DOHH2 (cell line): ENCODE results near the gene SIRT2.

ENCODE experiments used
- H3F3A ChIP-seq: fragments of 200-600 bp; sonication (generic), shearing (Covaris generic); 2 replicates; pipeline ENCODE4 v1.6.0; 2016; ENCODE audit warnings: antibody characterized with exemption, mild to moderate bottlenecking; ENCODE audit not compliant: control insufficient read depth, insufficient read depth
- H3K27ac ChIP-seq: fragments of 200-600 bp; sonication (generic); 2 replicates; pipeline ENCODE4 v1.5.1; 2014; ENCODE audit warnings: low read depth, mild to moderate bottlenecking, low read length, moderate library complexity
- H3K27me3 ChIP-seq: fragments of 200-600 bp; sonication (generic); 2 replicates; pipeline ENCODE4 v1.6.1; 2014; ENCODE audit warnings: mild to moderate bottlenecking, low read length, mixed read lengths; ENCODE audit not compliant: control insufficient read depth
- H3K36me3 ChIP-seq: fragments of 200-600 bp; sonication (generic); 2 replicates; pipeline ENCODE4 v1.6.1; 2014; ENCODE audit warnings: mild to moderate bottlenecking, low read length, moderate library complexity, mixed read lengths; ENCODE audit not compliant: control insufficient read depth
- H3K4me1 ChIP-seq: fragments of 200-600 bp; sonication (generic); 2 replicates; pipeline ENCODE4 v1.6.1; 2014; ENCODE audit warnings: mild to moderate bottlenecking, low read length, mixed read lengths; ENCODE audit not compliant: control insufficient read depth
- H3K4me2 ChIP-seq: fragments of 200-600 bp; sonication (generic); 2 replicates; pipeline ENCODE4 v1.6.0; 2014; ENCODE audit warnings: mild to moderate bottlenecking, low read length, moderate library complexity
- H3K4me3 ChIP-seq: fragments of 200-600 bp; sonication (generic); 2 replicates; pipeline ENCODE4 v1.5.1; 2014; ENCODE audit warnings: mild to moderate bottlenecking, low read length, mixed read lengths
- H3K79me2 ChIP-seq: fragments of 200-600 bp; sonication (generic); 2 replicates; pipeline ENCODE4 v1.6.1; 2014; ENCODE audit warnings: mild to moderate bottlenecking, low read length, mixed read lengths; ENCODE audit not compliant: control insufficient read depth
- H3K9me2 ChIP-seq: fragments of 200-600 bp; sonication (generic); replicated peaks from 2 replicates; pipeline ENCODE4 v1.6.1; 2014; ENCODE audit warnings: mild to moderate bottlenecking, low read length, mixed read lengths; ENCODE audit not compliant: control insufficient read depth
- H3K9me3 ChIP-seq: fragments of 200-600 bp; sonication (generic); 2 replicates; pipeline ENCODE4 v1.6.1; 2014; ENCODE audit warnings: antibody characterized with exemption, low read length, mixed read lengths; ENCODE audit not compliant: control insufficient read depth, insufficient read depth
- H4K20me1 ChIP-seq: fragments of 200-600 bp; sonication (generic); 2 replicates; pipeline ENCODE4 v1.6.0; 2014; ENCODE audit warnings: low read depth, mild to moderate bottlenecking, antibody characterized with exemption, low read length, moderate library complexity; ENCODE audit not compliant: control insufficient read depth, insufficient read depth
- EZH2phosphoT487 ChIP-seq: fragments of 200-600 bp; sonication (generic); IDR thresholded peaks from 2 replicates; pipeline ENCODE4 v1.6.1; 2017; ENCODE audit warnings: borderline replicate concordance, mild to moderate bottlenecking, antibody characterized with exemption, low read length, moderate library complexity, mixed read lengths
- TF ChIP-seq, protein P1 (sequence below): fragments of 200-600 bp; sonication (generic); IDR thresholded peaks from one replicate; pipeline ENCODE4 v1.5.1; 2014; ENCODE audit warnings: antibody characterized with exemption, mild to moderate bottlenecking, low read depth, low read length; ENCODE audit not compliant: poor library complexity, severe bottlenecking

SIRT2 gene

DNA sequence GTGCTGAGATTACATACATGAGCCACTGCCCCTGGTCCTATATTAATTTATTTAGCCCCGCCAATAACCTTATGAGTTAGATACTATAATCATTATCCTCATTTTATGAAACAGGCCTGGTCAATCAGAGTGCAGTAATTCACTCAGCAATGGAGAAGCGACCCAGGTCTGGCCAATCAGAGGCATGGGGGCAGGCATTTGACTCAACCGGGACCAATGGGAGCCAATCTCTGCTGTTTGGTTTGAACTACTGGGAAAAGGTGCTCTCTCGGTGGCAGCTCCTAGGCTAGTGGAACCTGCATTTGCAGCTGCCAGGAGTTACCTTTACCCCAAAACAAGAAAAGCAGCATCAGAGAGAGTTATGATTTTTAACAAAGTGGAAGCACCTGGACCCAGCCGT is 6.6 kb downstream of the SIRT2 start:
- Histone ChIP-seq H3K36me3 (no peaks in the 10 kb centered on the region; the same call in 1 of the 2 replicates), H3K27me3 (no peaks in the 10 kb centered on the region), H4K20me1 (no peaks in the 10 kb centered on the region), H3K4me2 (no peak overlapping the region), H3K4me3 (no peak overlapping the region), H3F3A (no peaks in the 10 kb centered on the region), H3K9me2 (no peaks in the 10 kb centered on the region), H3K79me2 (no peaks in the 10 kb centered on the region), H3K9me3 (no peaks in the 10 kb centered on the region), H3K4me1 (no peaks in the 10 kb centered on the region), H3K27ac (no peak overlapping the region)
- no peak for TF ChIP-seq EZH2phosphoT487
- TF ChIP-seq, protein P1, sequence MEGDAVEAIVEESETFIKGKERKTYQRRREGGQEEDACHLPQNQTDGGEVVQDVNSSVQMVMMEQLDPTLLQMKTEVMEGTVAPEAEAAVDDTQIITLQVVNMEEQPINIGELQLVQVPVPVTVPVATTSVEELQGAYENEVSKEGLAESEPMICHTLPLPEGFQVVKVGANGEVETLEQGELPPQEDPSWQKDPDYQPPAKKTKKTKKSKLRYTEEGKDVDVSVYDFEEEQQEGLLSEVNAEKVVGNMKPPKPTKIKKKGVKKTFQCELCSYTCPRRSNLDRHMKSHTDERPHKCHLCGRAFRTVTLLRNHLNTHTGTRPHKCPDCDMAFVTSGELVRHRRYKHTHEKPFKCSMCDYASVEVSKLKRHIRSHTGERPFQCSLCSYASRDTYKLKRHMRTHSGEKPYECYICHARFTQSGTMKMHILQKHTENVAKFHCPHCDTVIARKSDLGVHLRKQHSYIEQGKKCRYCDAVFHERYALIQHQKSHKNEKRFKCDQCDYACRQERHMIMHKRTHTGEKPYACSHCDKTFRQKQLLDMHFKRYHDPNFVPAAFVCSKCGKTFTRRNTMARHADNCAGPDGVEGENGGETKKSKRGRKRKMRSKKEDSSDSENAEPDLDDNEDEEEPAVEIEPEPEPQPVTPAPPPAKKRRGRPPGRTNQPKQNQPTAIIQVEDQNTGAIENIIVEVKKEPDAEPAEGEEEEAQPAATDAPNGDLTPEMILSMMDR = no peak

- Histone ChIP-seq H3K4me2 (no peak overlapping the region), H3K36me3 (no peaks in the 10 kb centered on the region; the same call in 1 of the 2 replicates), H3K4me3 (no peak overlapping the region), H3K27me3 (no peaks in the 10 kb centered on the region), H3K27ac (no peak overlapping the region), H3K9me2 (no peaks in the 10 kb centered on the region), H3F3A (no peaks in the 10 kb centered on the region), H3K9me3 (no peaks in the 10 kb centered on the region), H4K20me1 (no peaks in the 10 kb centered on the region), H3K4me1 (no peaks in the 10 kb centered on the region), H3K79me2 (no peaks in the 10 kb centered on the region)
- TF ChIP-seq, protein P1 = no peak
- no peak for TF ChIP-seq EZH2phosphoT487
These were observed 7.6 kb downstream of the SIRT2 start for GRCh38 chr19:38891771-38892170.

DNA sequence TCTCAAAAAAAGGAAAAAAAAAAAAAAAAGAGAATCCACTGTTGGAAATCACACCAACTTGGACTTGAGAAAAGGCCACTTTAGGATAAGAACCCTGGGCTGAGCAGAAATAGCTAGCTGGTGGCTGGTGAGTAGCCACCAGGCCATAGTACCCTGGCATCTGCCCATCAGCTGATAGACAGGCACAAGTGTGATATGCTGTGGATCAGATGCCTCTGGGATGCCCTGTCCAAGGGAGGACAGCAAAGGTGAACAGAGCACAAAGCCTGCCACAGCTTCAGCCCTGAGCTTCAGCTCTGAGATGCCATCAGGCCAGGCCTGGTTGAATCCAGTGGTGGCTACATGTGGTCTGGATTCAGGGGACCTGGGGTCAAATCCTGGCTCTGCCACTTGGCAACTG is 8.7 kb downstream of the SIRT2 start:
- no peaks in the 10 kb centered on the region for H3K9me2 ChIP-seq
- H3F3A ChIP-seq = no peaks in the 10 kb centered on the region
- no peaks in the 10 kb centered on the region for H3K9me3 ChIP-seq
- H3K4me3 ChIP-seq = no peak overlapping the region
- no peak overlapping the region for H3K27ac ChIP-seq
- H3K4me1 ChIP-seq = no peaks in the 10 kb centered on the region
- H4K20me1 ChIP-seq = no peaks in the 10 kb centered on the region
- no peak overlapping the region for H3K4me2 ChIP-seq
- H3K27me3 ChIP-seq = no peaks in the 10 kb centered on the region
- no peaks in the 10 kb centered on the region; the same call in 1 of the 2 replicates for H3K36me3 ChIP-seq
- TF ChIP-seq EZH2phosphoT487 = no peak
- TF ChIP-seq, protein P1 = no peak
- H3K79me2 ChIP-seq = no peaks in the 10 kb centered on the region

- H3K79me2 ChIP-seq = no peaks in the 10 kb centered on the region
- no peak for TF ChIP-seq EZH2phosphoT487
- TF ChIP-seq, protein P1 = no peak
These were observed 9.6 kb downstream of the SIRT2 start for GRCh38 chr19:38889803-38890202.

More at GRCh38 chr19:38889803-38890202, 9.6 kb downstream of the SIRT2 start:
- Histone ChIP-seq H3K9me2 (no peaks in the 10 kb centered on the region), H3K36me3 (no peaks in the 10 kb centered on the region; the same call in 1 of the 2 replicates), H3K4me2 (no peak overlapping the region), H3K27ac (no peak overlapping the region), H4K20me1 (no peaks in the 10 kb centered on the region), H3K4me1 (no peaks in the 10 kb centered on the region), H3K9me3 (no peaks in the 10 kb centered on the region), H3K4me3 (no peak overlapping the region), H3F3A (no peaks in the 10 kb centered on the region), H3K27me3 (no peaks in the 10 kb centered on the region)
